Left renal cortex interstitium (tissue), 4 donors: Measurements from ENCODE around the gene SPDYC. TPM values are rescaled to one million over a fixed set of nuclear protein-coding genes. Genes with fewer than 3 reads are reported as not detected.

Source experiments
- DNase-seq, 4 donors: peaks; one replicate each; pipeline ENCODE4 v3.0.0-alpha.2; 2013; ENCODE audit warnings: low read depth in 4 of 4, low spot score in 2 of 4, missing footprints in 1 of 4
- polyA plus RNA-seq, 4 donors: library from polyadenylated mRNA; unstranded; fragments of 120-200 nt; gene quantifications; one replicate each; pipeline ENCODE4 v1.2.1, GENCODE V29; 2013; ENCODE audit not compliant: insufficient read length in 4 of 4

The SPDYC gene
- polyA plus RNA-seq, 4 donors: 0.16 TPM; not detected in 3

DNA sequence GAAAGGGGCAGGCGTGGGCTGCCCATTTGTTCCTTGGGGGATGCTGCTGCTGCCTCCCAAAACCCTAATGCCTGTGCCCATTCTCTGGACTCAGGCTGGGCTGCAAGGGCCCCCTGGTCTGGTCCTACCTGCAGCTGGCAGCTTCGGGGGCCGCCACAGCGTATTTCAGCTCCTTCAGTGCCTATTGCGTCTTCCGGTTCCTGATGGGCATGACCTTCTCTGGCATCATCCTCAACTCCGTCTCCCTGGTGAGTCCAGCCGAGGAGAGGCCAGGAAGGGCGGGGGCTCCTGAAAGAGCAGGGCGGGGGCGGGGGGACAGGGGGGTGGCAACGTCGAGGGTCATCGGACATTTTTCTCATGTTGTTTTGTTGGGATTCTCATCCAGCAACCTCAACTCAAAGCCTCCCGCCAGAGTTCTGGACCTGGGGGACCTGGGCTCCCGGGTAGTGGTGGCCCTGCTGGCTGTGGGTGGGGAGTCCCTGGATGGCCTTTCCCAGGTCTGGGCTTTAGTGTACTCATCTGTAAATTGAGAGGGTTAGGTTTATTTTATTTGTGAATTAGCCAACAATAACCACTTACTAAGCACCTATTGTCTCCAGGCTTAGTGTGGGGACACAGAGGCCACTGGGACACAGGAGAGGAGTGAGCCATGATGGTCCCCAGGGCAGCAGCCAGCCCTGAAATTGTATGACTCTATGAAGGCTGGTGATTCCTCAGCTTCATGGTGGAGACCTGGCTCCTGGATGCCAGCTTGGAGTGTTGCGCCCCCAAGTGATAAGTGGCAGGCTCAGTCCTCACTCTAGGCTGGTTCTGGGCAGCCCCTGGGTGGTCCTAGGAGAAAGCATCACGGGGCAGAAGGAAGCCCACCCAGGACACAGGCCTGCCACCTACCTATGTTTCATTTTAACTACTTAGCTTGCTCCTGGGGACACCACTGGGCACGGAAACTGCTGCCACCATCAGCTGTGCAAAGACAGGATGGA lies 47.7 kb downstream of the SPDYC start:
- DNase-seq: no peak

GRCh38 chr11:65218446-65218845 lies 48.4 kb downstream of the SPDYC start:
- DNase-seq: no peak

DNA sequence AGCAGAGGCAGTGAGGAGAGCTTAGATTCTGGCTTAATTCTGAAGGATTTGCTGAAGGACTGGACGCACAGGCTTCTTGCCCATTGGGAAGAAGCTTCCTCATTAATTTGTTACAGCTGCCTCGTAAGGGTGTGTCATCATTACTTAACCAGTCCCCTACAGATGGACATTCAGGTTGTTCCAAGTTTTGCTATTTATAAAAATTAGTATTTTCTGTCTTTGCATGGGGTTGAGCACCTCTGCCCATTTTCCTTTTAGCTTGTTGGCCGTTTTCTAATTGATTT lies 49.8 kb downstream of the SPDYC start:
- DNase-seq: no peak

- no peak for DNase-seq
Observed at GRCh38 chr11:65221026-65221425, 51.0 kb downstream of the SPDYC start.

Other genes starting within 250 kb of the SPDYC start
- gene PPP2R5B, start 245.5 kb upstream of the SPDYC start, polyA plus RNA-seq: 10 to 100 TPM; 14.4 to 20.2 (median 17.2) TPM
- gene GPHA2, start 234.3 kb upstream of the SPDYC start, polyA plus RNA-seq: 1 to 10 TPM; 1.9 to 3.1 (median 2.6) TPM
- gene MAJIN, start 198.1 kb upstream of the SPDYC start, polyA plus RNA-seq: 1 to 10 TPM in 1 of 4 donors, under 1 TPM in 3; 0.48 to 1.5 (median 0.72) TPM
- gene BATF2, start 173.3 kb upstream of the SPDYC start, polyA plus RNA-seq: 1 to 10 TPM; 2.3 to 3.3 (median 2.8) TPM
- 10 to 100 TPM; 58.1 to 81.6 (median 64.8) TPM for gene ARL2, start 156.1 kb upstream of the SPDYC start, polyA plus RNA-seq
- 10 to 100 TPM; 25.5 to 34.3 (median 30.4) TPM for gene SNX15, start 142.8 kb upstream of the SPDYC start, polyA plus RNA-seq
- gene SAC3D1, start 129.0 kb upstream of the SPDYC start, polyA plus RNA-seq: 10 to 100 TPM; 10.2 to 20.3 (median 13.5) TPM
- gene NAALADL1, start 111.7 kb upstream of the SPDYC start, polyA plus RNA-seq: 10 to 100 TPM; 10.8 to 17.4 (median 12.2) TPM
- gene CDCA5, start 86.2 kb upstream of the SPDYC start, polyA plus RNA-seq: 10 to 100 TPM; 16.9 to 22.4 (median 21.1) TPM
- gene ZFPL1, start 86.0 kb upstream of the SPDYC start, polyA plus RNA-seq: 10 to 100 TPM; 27.9 to 35.9 (median 34.6) TPM
- gene VPS51, start 74.0 kb upstream of the SPDYC start, polyA plus RNA-seq: 100 to 1,000 TPM; 100 to 159 (median 143) TPM
- gene TM7SF2, start 58.4 kb upstream of the SPDYC start, polyA plus RNA-seq: 100 to 1,000 TPM in 1 of 4 donors, 10 to 100 TPM in 3; 77.8 to 101 (median 80.4) TPM
- 10 to 100 TPM in 2 of 4 donors, 1 to 10 TPM in 2; 6.0 to 13.3 (median 9.5) TPM for gene ZNHIT2, start 52.5 kb upstream of the SPDYC start, polyA plus RNA-seq
- 100 to 1,000 TPM; 643 to 971 (median 752) TPM for gene FAU, start 48.1 kb upstream of the SPDYC start, polyA plus RNA-seq
- gene MRPL49, start 47.9 kb upstream of the SPDYC start, polyA plus RNA-seq: 10 to 100 TPM; 56.2 to 65.2 (median 62.2) TPM
- gene SYVN1, start 35.7 kb upstream of the SPDYC start, polyA plus RNA-seq: 10 to 100 TPM; 40.4 to 57.0 (median 48.3) TPM
- 100 to 1,000 TPM in 2 of 4 donors, 10 to 100 TPM in 2; 83.3 to 121 (median 99.2) TPM for gene CAPN1, start 11.7 kb downstream of the SPDYC start, polyA plus RNA-seq
- 10 to 100 TPM; 22.0 to 34.0 (median 30.9) TPM for gene POLA2, start 91.7 kb downstream of the SPDYC start, polyA plus RNA-seq
- gene CDC42EP2, start 144.6 kb downstream of the SPDYC start, polyA plus RNA-seq: 10 to 100 TPM in 2 of 4 donors, 1 to 10 TPM in 2; 7.9 to 16.4 (median 11.6) TPM
- gene DPF2, start 163.6 kb downstream of the SPDYC start, polyA plus RNA-seq: 100 to 1,000 TPM in 1 of 4 donors, 10 to 100 TPM in 3; 80.5 to 105 (median 90.8) TPM
- gene TIGD3, start 184.5 kb downstream of the SPDYC start, polyA plus RNA-seq: under 1 TPM; 0.55 to 0.90 (median 0.86) TPM
- gene SLC25A45, start 212.4 kb downstream of the SPDYC start, polyA plus RNA-seq: 10 to 100 TPM in 1 of 4 donors, 1 to 10 TPM in 3; 4.0 to 10.5 (median 7.1) TPM
- 10 to 100 TPM; 14.5 to 24.4 (median 22.2) TPM for gene FRMD8, start 216.4 kb downstream of the SPDYC start, polyA plus RNA-seq